Transverse colon (tissue), 4 donors: Measurements from ENCODE around the gene OFD1.

Experiments
- EP300 ChIP-seq: sonication (generic); formaldehyde crosslinking; IDR thresholded peaks from one replicate; pipeline ENCODE4 v1.6.1; 2017; ENCODE audit warnings: antibody characterized with exemption, low read depth
- POLR2AphosphoS5 ChIP-seq, 3 donors: sonication (generic); formaldehyde crosslinking; IDR thresholded peaks; one replicate each; pipeline ENCODE4 v1.6.1; 2016; ENCODE audit warnings: antibody characterized with exemption in 3 of 3
- TF ChIP-seq, protein P1 (sequence below), 5 experiments: fragments of 200-600 bp in 3 of 5; fragments of 450-650 bp in 2 of 5; sonication (generic) in 3 of 5; IDR thresholded peaks; 1 replicate in 2 of 5; 2 replicates in 3 of 5; pipeline ENCODE4 v1.5.1; 2016 to 2017; ENCODE audit warnings: antibody characterized with exemption in 5 of 5, inconsistent platforms in 3 of 5, mild to moderate bottlenecking in 2 of 5, moderate library complexity in 1 of 5

DNA sequence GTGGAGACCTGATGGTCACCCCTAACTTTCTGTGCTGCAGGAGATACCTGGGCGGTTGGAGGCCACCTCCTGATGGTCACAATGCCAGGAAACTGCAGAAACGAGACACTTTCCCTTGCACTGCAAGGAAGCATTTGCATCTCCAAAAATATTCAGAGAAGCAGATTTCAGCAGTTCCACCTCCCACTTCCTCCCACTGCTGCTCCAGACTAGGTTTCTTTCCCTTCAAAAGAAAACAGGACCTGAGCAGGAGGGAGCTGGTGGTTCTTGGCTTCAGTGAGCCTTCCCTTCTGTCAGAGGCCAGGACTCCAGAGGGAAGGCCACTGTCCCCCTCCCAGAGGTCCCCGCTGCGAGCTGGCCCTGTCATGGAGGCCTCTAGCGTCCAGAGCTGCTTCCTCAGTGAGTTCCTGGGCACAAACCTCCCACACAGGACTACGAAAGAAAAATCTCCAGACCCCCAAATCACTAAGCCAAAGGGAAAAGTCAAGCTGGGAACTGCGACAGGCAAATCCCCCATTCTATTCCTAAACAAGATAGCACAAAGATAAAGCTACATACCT lies 46.4 kb downstream of the OFD1 start:
- TF ChIP-seq EP300 (no peak), POLR2AphosphoS5 (IDR thresholded peaks at IDR 0.05) (no peak)
- TF ChIP-seq, protein P1, sequence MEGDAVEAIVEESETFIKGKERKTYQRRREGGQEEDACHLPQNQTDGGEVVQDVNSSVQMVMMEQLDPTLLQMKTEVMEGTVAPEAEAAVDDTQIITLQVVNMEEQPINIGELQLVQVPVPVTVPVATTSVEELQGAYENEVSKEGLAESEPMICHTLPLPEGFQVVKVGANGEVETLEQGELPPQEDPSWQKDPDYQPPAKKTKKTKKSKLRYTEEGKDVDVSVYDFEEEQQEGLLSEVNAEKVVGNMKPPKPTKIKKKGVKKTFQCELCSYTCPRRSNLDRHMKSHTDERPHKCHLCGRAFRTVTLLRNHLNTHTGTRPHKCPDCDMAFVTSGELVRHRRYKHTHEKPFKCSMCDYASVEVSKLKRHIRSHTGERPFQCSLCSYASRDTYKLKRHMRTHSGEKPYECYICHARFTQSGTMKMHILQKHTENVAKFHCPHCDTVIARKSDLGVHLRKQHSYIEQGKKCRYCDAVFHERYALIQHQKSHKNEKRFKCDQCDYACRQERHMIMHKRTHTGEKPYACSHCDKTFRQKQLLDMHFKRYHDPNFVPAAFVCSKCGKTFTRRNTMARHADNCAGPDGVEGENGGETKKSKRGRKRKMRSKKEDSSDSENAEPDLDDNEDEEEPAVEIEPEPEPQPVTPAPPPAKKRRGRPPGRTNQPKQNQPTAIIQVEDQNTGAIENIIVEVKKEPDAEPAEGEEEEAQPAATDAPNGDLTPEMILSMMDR (IDR thresholded peaks at IDR 0.05) = no peak
